Progenitor cell of endocrine pancreas (in vitro differentiated cells): ENCODE results near the gene FOXD4L1. TPM values are rescaled to one million over a fixed set of nuclear protein-coding genes. Genes with fewer than 3 reads are reported as not detected.
"Not testable (repeated sequence)": the region's sequence is repeated elsewhere in the genome, so short reads cannot be mapped to it uniquely, and the experiment has no call there.

Experiments used
- DNase-seq: peaks from one replicate; pipeline ENCODE4 v3.0.0; 2021; ENCODE audit warnings: low spot score; ENCODE audit not compliant: unreplicated experiment
- H3K27ac Mint-ChIP-seq: 2 replicates; pipeline ENCODE4 v1.8.0; 2021; ENCODE audit warnings: mild to moderate bottlenecking, moderate library complexity, mixed read lengths
- H3K27me3 Mint-ChIP-seq: 2 replicates; pipeline ENCODE4 v1.8.0; 2021; ENCODE audit warnings: mixed read lengths
- H3K36me3 Mint-ChIP-seq: 2 replicates; pipeline ENCODE4 v1.8.0; 2022; ENCODE audit warnings: mixed read lengths; ENCODE audit not compliant: insufficient read depth
- H3K4me1 Mint-ChIP-seq: 2 replicates; pipeline ENCODE4 v1.8.0; 2021; ENCODE audit warnings: low read depth, mixed read lengths
- H3K4me3 Mint-ChIP-seq: 2 replicates; pipeline ENCODE4 v1.8.0; 2021; ENCODE audit warnings: low read depth, mild to moderate bottlenecking, moderate library complexity, mixed read lengths
- H3K9me3 Mint-ChIP-seq: 2 replicates; pipeline ENCODE4 v1.8.0; 2021; ENCODE audit warnings: low read depth, mixed read lengths
- total RNA-seq: library from RNA; stranded (reverse); gene quantifications from 2 replicates; pipeline ENCODE4 v1.2.1, GENCODE V29; 2021
- TF ChIP-seq, protein P1 (sequence below): fragments of 200-600 bp; sonication (generic); IDR thresholded peaks from one replicate; pipeline ENCODE4 v1.5.0; 2021; ENCODE audit warnings: antibody characterized with exemption, mild to moderate bottlenecking; ENCODE audit not compliant: unreplicated experiment

The FOXD4L1 gene
- total RNA-seq, 1 donor from 2014 or later = 0.48 TPM

DNA sequence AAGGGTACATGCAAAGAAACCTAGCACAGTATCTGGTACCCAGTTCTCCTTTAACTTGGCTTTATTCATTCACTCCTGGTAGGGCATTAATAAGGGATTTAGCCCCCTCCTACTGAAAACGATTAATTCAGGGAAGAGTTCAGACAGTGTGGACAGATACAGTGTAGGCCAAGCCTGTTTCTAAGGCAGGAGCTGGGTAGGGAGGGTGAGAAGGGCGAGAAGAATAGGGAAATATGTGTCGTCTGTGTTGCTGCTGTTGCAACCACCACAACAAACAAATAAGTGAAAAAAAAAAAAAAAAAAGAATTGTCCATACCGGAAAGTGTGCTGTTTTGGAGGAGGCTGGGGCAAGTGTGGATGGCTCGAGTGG lies 42.4 kb downstream of the FOXD4L1 start:
- DNase-seq, H3K9me3 Mint-ChIP-seq, H3K27ac Mint-ChIP-seq, H3K4me1 Mint-ChIP-seq, H3K36me3 Mint-ChIP-seq: not testable (repeated sequence)
- peak overlapping the region; percentile 74 for H3K4me3 Mint-ChIP-seq
- peaks cover 13% of the 10 kb centered on the region for H3K27me3 Mint-ChIP-seq

DNA sequence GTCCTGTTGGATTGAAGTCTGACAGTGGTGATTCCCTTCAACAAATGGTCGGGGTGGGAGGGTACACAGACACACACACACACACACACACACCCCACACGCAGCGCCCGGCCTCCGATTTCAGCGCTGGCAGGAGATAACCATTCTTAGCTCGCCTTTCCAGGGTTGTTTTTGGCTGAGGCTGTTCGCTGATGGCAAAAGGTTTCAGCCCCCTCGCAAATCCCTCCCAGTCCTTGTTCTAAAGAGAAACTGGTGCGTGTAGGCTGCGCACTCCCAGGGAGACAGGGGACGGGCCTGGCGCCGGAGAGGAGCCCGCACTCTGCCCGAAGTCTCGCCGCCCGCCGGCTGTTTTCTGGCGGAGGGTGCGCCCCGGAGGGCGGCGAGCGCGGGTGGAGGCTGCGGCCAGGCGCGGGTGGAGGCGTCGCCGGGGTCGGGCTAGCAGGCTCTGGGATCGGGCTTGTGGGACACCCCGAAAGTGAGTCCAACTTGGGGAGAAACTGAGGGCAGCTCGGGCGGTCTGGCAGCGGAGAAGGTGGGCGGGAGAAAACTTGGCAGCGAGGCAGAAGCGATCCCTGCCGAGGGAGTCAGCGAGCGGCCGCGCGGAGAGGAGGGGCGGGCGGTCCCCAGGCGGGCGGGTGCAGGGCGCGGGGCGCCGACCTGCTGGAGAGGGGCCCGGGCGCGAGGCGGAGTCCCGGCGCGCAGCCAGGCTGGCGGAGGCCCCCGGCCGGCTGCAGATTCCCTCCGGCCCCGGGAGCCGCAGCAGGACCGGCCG lies 42.9 kb downstream of the FOXD4L1 start:
- not testable (repeated sequence) for H3K9me3 Mint-ChIP-seq, H3K36me3 Mint-ChIP-seq, H3K4me1 Mint-ChIP-seq, H3K27ac Mint-ChIP-seq
- Mint-ChIP-seq H3K4me3 (peak overlapping the region; percentile 74), H3K27me3 (peaks cover 13% of the 10 kb centered on the region)
- peak; percentile 17 for DNase-seq

DNA sequence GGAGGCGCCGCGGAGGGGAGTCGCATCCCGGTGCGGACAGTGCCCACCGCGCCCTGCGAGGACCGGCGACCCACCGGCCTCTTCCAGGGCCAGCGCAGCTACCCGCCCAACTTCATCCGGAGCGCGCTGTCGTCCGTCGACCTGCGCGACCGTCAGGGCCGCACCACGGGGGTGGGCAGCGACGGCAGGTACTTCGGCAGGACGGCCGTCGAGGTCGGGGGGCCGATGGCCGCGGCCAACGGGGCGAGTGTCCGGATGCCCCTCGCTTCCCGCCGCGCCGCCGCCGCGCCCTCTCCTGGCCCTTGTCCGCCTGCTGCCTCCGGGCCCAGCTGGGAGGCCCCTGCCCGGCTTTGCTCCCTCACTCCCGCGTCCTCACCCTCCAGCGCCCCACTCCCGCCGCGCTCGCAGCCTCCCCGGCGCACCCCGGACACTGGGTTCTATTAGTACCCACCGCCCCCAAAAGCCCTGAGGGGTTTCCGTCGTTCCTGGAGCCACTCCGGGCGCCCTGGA lies 43.6 kb downstream of the FOXD4L1 start:
- Mint-ChIP-seq H3K27me3 (peaks cover 13% of the 10 kb centered on the region), H3K4me3 (peak overlapping the region; percentile 73)
- not testable (repeated sequence) for DNase-seq, H3K36me3 Mint-ChIP-seq, H3K4me1 Mint-ChIP-seq, H3K27ac Mint-ChIP-seq, H3K9me3 Mint-ChIP-seq
- TF ChIP-seq, protein P1, sequence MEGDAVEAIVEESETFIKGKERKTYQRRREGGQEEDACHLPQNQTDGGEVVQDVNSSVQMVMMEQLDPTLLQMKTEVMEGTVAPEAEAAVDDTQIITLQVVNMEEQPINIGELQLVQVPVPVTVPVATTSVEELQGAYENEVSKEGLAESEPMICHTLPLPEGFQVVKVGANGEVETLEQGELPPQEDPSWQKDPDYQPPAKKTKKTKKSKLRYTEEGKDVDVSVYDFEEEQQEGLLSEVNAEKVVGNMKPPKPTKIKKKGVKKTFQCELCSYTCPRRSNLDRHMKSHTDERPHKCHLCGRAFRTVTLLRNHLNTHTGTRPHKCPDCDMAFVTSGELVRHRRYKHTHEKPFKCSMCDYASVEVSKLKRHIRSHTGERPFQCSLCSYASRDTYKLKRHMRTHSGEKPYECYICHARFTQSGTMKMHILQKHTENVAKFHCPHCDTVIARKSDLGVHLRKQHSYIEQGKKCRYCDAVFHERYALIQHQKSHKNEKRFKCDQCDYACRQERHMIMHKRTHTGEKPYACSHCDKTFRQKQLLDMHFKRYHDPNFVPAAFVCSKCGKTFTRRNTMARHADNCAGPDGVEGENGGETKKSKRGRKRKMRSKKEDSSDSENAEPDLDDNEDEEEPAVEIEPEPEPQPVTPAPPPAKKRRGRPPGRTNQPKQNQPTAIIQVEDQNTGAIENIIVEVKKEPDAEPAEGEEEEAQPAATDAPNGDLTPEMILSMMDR = peak; percentile 20

DNA sequence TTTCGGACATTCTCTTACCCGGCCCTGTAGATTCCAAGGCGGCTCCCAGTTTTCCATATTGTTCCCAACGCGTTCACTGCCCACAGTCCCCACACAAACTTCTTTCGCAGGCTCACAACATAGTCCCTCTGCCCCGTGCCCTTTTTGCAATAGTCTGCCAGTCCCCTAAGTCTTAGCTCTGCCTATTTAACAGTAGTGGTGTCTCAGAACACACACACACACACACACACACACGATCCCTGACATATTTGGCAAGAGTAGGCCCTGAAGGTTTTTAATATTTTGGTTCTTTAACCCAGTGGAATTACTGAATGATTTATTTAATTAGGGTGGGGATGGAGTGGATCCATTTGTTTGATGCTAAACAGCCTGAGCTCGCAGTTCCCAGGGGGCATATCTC lies 44.1 kb downstream of the FOXD4L1 start:
- not testable (repeated sequence) for H3K27ac Mint-ChIP-seq, H3K9me3 Mint-ChIP-seq, H3K4me1 Mint-ChIP-seq, DNase-seq, H3K36me3 Mint-ChIP-seq
- H3K27me3 Mint-ChIP-seq = peaks cover 13% of the 10 kb centered on the region
- peak overlapping the region; percentile 73 for H3K4me3 Mint-ChIP-seq

Other genes starting within 250 kb of the FOXD4L1 start
- 3.9 and 8.4 TPM in 2 replicates for gene PAX8, start 219.7 kb upstream of the FOXD4L1 start, total RNA-seq
- 53.5 and 57.8 TPM in 2 replicates for gene ZNG1B, start 61.0 kb upstream of the FOXD4L1 start, total RNA-seq
- gene RABL2A, start 128.6 kb downstream of the FOXD4L1 start, total RNA-seq = 56.2 and 61.2 TPM in 2 replicates